Prostate gland (tissue), 2 donors: Measurements from ENCODE around the gene PLA2G2A. TPM values are rescaled to one million over a fixed set of nuclear protein-coding genes. Genes with fewer than 3 reads are reported as not detected.

ENCODE experiments used
- DNase-seq: peaks from one replicate; pipeline ENCODE4 v3.0.0-alpha.2; 2019; ENCODE audit warnings: low spot score
- H3K27ac ChIP-seq, 2 donors: fragments of 200-600 bp; sonication (generic); 2 replicates each; pipeline ENCODE4 v1.5.1; 2017 to 2019
- H3K27me3 ChIP-seq: fragments of 200-600 bp; sonication (generic); replicated peaks from 2 replicates; pipeline ENCODE4 v1.5.1; 2019; ENCODE audit not compliant: insufficient read depth
- H3K36me3 ChIP-seq, 2 donors: fragments of 200-600 bp; sonication (generic); 1 replicate in 1 of 2; 2 replicates in 1 of 2; pipeline versions ENCODE4 v1.5.1 to v1.8.1; 2017 to 2019
- H3K4me1 ChIP-seq: fragments of 200-600 bp; sonication (generic); replicated peaks from 2 replicates; pipeline ENCODE4 v1.5.1; 2019
- H3K4me3 ChIP-seq, 2 donors: fragments of 200-600 bp; sonication (generic); 2 replicates each; pipeline ENCODE4 v1.5.1; 2017 to 2019
- H3K9me3 ChIP-seq: fragments of 200-600 bp; sonication (generic); 2 replicates; pipeline ENCODE4 v1.5.1; 2017
- POLR2A ChIP-seq: fragments of 450-650 bp; IDR thresholded peaks from one replicate; pipeline ENCODE4 v1.6.1; 2016; ENCODE audit warnings: antibody characterized with exemption, mild to moderate bottlenecking
- POLR2AphosphoS5 ChIP-seq: sonication (generic); formaldehyde crosslinking; IDR thresholded peaks from one replicate; pipeline ENCODE4 v1.6.1; 2017; ENCODE audit warnings: antibody characterized with exemption
- WGBS: methylation state at CpG from one replicate; pipeline ENCODE4 v1.1.5; 2018; 5-methylcytosine and 5-hydroxymethylcytosine counted together
- intact Hi-C: fragments of 100-400 bp; cut with DNase I; formaldehyde crosslinking; loops from one replicate; pipeline ENCODE4 v1.14.2; 2022
- total RNA-seq, 2 donors: library from RNA; depleted of rRNA; stranded (reverse); fragments of >200 nt; gene quantifications; one replicate each; pipeline ENCODE4 v1.1.0, GENCODE V29; 2016
- TF ChIP-seq, protein P1 (sequence below), 4 experiments: fragments of 200-600 bp in 2 of 4; fragments of 450-650 bp in 2 of 4; sonication (generic) in 2 of 4; IDR thresholded peaks; 1 replicate in 3 of 4; 2 replicates in 1 of 4; pipeline ENCODE4 v1.5.1; 2016 to 2019; ENCODE audit warnings: antibody characterized with exemption in 4 of 4, mild to moderate bottlenecking in 2 of 4, moderate library complexity in 2 of 4

Gene PLA2G2A
- total RNA-seq, 2 donors from 2014 or later = 106 to 146 TPM

DNA sequence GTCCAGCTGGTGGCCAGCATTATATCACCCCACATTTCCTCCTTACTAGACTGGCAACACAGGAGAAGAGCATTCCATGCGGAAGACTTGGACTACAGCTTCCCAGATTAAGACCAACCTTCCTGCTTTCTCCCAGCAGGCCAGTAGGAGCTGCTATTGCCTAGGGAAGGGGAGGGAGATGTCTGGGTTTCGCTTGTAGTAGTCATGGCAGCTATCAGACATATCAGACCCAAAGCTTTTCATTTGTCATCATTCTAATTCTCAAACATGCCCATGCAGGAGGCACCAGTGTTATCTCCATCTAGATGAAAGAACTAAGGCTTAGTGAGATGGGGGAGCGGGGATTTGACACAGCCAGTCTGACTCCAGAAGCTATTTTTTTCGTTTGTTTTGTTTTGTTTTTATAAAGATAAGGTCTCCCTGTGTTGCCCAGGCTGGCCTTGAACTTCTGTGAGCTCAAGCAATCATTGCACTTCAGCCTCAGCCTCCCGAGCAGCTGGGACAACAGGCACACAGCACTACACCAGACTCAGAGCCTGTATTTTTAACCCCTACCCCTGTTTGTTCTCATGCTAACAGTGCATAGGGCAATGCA is 4.5 kb downstream of the PLA2G2A start:
- Histone ChIP-seq H3K4me3 (no peak overlapping the region), H3K9me3 (no peaks in the 10 kb centered on the region), H3K27me3 (no peaks in the 10 kb centered on the region), H3K4me1 (no peaks in the 10 kb centered on the region), H3K36me3 (no peaks in the 10 kb centered on the region), H3K27ac (no peak overlapping the region)
- TF ChIP-seq POLR2A = no peak
- TF ChIP-seq, protein P1, sequence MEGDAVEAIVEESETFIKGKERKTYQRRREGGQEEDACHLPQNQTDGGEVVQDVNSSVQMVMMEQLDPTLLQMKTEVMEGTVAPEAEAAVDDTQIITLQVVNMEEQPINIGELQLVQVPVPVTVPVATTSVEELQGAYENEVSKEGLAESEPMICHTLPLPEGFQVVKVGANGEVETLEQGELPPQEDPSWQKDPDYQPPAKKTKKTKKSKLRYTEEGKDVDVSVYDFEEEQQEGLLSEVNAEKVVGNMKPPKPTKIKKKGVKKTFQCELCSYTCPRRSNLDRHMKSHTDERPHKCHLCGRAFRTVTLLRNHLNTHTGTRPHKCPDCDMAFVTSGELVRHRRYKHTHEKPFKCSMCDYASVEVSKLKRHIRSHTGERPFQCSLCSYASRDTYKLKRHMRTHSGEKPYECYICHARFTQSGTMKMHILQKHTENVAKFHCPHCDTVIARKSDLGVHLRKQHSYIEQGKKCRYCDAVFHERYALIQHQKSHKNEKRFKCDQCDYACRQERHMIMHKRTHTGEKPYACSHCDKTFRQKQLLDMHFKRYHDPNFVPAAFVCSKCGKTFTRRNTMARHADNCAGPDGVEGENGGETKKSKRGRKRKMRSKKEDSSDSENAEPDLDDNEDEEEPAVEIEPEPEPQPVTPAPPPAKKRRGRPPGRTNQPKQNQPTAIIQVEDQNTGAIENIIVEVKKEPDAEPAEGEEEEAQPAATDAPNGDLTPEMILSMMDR (IDR thresholded peaks at IDR 0.05) = peak; percentile 57 to 92 (median 75)
- TF ChIP-seq POLR2AphosphoS5 = peak; percentile 68
- intact Hi-C loops = loop anchor here (5.0 kb wide), 3 partner anchors 97 to 237 kb away; partner anchors contain the start of gene PLA2G5
- WGBS = 15% methylated on average over 5 of the region's 5 CpGs
- peak; percentile 66 for DNase-seq

DNA sequence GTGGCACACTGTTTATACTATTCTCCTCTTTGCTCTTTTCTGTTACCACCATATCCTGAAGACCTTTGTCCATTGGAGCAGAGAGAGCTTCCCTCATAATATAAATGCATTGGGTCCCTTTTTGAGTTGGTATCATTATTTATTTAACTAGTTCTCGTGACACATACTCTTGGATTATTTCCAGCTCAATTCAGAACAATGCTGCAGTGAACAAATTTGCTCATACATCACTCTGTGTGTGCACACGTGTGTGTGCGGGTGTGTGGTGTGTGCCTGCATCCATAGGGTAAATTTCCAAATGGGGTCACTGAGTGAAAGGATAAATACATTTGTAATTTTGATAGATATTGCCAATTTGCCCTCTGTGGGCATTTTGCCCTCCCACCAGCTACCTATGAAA is 5.8 kb downstream of the PLA2G2A start:
- DNase-seq = no peak
- Histone ChIP-seq H3K36me3 (no peaks in the 10 kb centered on the region), H3K27ac (no peak overlapping the region), H3K4me1 (no peaks in the 10 kb centered on the region), H3K27me3 (no peaks in the 10 kb centered on the region), H3K9me3 (no peaks in the 10 kb centered on the region), H3K4me3 (no peak overlapping the region)
- no peak for TF ChIP-seq POLR2AphosphoS5
- TF ChIP-seq POLR2A = no peak
- TF ChIP-seq, protein P1 (IDR thresholded peaks at IDR 0.05) = no peak
- intact Hi-C loops = loop anchor here (5.0 kb wide), 1 partner anchor 179 kb away; no protein-coding TSS in a partner anchor
- WGBS = 49% methylated on average over 3 of the region's 3 CpGs

DNA sequence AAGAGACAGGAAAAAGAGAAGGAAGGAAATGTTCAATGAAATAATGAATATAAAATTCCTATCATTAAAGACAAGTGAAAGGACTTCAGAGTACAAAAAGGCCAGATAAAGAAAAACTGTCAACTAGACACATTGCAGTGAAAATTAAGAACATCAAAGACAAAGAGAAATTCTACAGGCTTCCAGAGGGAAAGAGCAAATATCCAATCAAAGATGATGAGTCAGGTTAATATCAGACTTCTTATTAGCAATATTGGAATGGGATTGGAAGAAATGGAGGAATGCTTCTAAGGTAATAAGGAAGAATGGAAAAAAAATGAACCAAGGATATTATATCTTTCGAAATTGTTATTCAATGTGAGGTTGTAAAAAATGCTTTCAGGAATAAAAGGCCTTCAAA is 7.8 kb downstream of the PLA2G2A start:
- Histone ChIP-seq H3K36me3 (no peaks in the 10 kb centered on the region), H3K27me3 (no peaks in the 10 kb centered on the region), H3K27ac (no peak overlapping the region), H3K9me3 (no peaks in the 10 kb centered on the region), H3K4me1 (no peaks in the 10 kb centered on the region), H3K4me3 (no peak overlapping the region)
- TF ChIP-seq, protein P1 (IDR thresholded peaks at IDR 0.05) = no peak
- TF ChIP-seq POLR2AphosphoS5 (no peak), POLR2A (no peak)
- no peak for DNase-seq
- WGBS = 95% methylated on average over 1 of the region's 1 CpG
- intact Hi-C loops = loop anchor here (5.0 kb wide), 1 partner anchor 181 kb away; no protein-coding TSS in a partner anchor

DNA sequence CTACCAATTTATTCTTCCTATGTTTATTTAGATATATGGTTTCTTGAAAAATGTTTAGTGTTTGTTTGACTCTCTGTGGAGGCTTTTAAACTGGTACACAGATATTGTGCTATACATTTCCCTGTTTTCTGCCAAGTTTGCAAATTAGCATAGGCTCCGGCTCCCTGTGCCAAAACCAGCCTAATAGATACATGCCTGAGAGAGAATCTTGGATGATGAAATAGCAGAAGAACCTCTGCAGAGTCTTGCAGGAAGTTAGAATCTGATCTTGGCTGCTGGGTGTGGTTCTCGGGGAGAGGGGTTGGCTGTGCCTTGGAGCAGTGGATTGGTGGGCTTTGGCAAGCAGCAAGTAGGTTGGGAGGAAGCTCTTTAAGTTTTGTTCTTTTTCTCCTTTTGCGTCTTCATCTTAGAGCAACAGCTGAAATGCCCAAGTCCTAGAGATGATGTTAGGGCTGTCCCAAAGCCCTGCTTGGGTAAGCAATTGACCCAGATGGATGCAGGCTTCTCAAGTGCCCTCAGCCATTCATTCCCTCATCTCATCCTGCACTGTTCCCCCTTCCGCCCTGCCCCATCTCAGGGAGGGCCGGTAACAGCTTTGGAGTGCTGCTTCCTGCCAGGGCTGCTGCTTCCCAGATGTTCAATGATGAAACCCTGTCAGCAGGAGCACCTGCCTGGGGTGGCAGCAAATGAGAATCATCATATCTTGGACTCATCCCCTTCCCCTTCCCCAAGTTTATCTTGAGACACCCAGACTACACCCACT is 9.3 kb downstream of the PLA2G2A start:
- H3K4me3 ChIP-seq = no peak overlapping the region
- TF ChIP-seq POLR2AphosphoS5 = no peak
- TF ChIP-seq, protein P1 (IDR thresholded peaks at IDR 0.05) = no peak
- TF ChIP-seq POLR2A = no peak
- DNase-seq = no peak
- H3K27me3 ChIP-seq = no peaks in the 10 kb centered on the region
- 63% methylated on average over 5 of the region's 5 CpGs for WGBS
- no peak overlapping the region for H3K27ac ChIP-seq
- no peaks in the 10 kb centered on the region for H3K9me3 ChIP-seq
- H3K36me3 ChIP-seq = no peaks in the 10 kb centered on the region
- no peaks in the 10 kb centered on the region for H3K4me1 ChIP-seq
- intact Hi-C loops = loop anchor here (5.0 kb wide), 1 partner anchor 182 kb away; no protein-coding TSS in a partner anchor
